Small intestine (tissue), 7 donors: Measurements from ENCODE around the gene RAB11FIP3. TPM values are rescaled to one million over a fixed set of nuclear protein-coding genes. Genes with fewer than 3 reads are reported as not detected.
"Not testable (repeated sequence)": the region's sequence is repeated elsewhere in the genome, so short reads cannot be mapped to it uniquely, and the experiment has no call there.

ENCODE experiments used
- DNase-seq, 2 donors: peaks; one replicate each; pipeline versions ENCODE4 v3.0.0 to v3.0.0-alpha.2; 2013
- FAIRE-seq: peaks from 2 replicates; lab custom pipeline; 2012; peaks lifted over from hg19 to GRCh38; lab: Jason Lieb, UNC
- H3K27ac ChIP-seq, 3 donors: one replicate each; pipeline ENCODE4 v1.5.1; 2013; ENCODE audit warnings: low read length in 2 of 3, mild to moderate bottlenecking in 2 of 3, control low read depth in 1 of 3, inconsistent platforms in 1 of 3, low read depth in 1 of 3, moderate library complexity in 1 of 3
- H3K27me3 ChIP-seq, 3 donors: one replicate each; pipeline ENCODE4 v1.6.1; 2013; ENCODE audit warnings: low read length in 3 of 3, inconsistent platforms in 1 of 3; ENCODE audit not compliant: control insufficient read depth in 3 of 3, insufficient read depth in 3 of 3
- H3K36me3 ChIP-seq, 3 donors: one replicate each; pipeline ENCODE4 v1.6.1; 2013; ENCODE audit warnings: low read length in 3 of 3, inconsistent platforms in 1 of 3, low read depth in 1 of 3, mild to moderate bottlenecking in 1 of 3, moderate library complexity in 1 of 3; ENCODE audit not compliant: control insufficient read depth in 3 of 3, insufficient read depth in 2 of 3
- H3K4me1 ChIP-seq, 3 donors: one replicate each; pipeline ENCODE4 v1.6.1; 2013; ENCODE audit warnings: low read length in 2 of 3, inconsistent platforms in 1 of 3, low read depth in 1 of 3, mild to moderate bottlenecking in 1 of 3, moderate library complexity in 1 of 3; ENCODE audit not compliant: control insufficient read depth in 3 of 3, insufficient read depth in 2 of 3
- H3K4me3 ChIP-seq, 3 donors: one replicate each; pipeline ENCODE4 v1.5.1; 2013; ENCODE audit warnings: low read length in 3 of 3, control low read depth in 1 of 3, inconsistent platforms in 1 of 3, low read depth in 1 of 3, mild to moderate bottlenecking in 1 of 3, moderate library complexity in 1 of 3
- H3K9me3 ChIP-seq, 2 donors: one replicate each; pipeline ENCODE4 v1.6.1; 2013; ENCODE audit warnings: low read depth in 1 of 2, low read length in 1 of 2; ENCODE audit not compliant: control insufficient read depth in 2 of 2, insufficient read depth in 1 of 2
- WGBS, 3 donors: extraction: QIAGEN DNeasy Blood & Tissue Kit; methylation state at CpG; one replicate each; pipeline ENCODE4 v1.1.7; 2013; 5-methylcytosine and 5-hydroxymethylcytosine counted together
- polyA plus RNA-seq, 4 donors: library from polyadenylated mRNA; stranded (reverse) in 3 of 4; unstranded in 1 of 4; fragments of 200-250 nt in 3 of 4; fragments of 120-200 nt in 1 of 4; gene quantifications; one replicate each; pipeline versions ENCODE4 v1.2.1 to v1.2.3, GENCODE V29; 2013
- donor health status: healthy with polysubstance abuse.
- donor health status: control.
- donor health status: control.
- donor health status: Bipolar disorder and iron deficiency.
- donor health status: healthy.

RAB11FIP3 gene
- polyA plus RNA-seq, 4 donors, result 25.4 to 111 (median 37.2) TPM

DNA sequence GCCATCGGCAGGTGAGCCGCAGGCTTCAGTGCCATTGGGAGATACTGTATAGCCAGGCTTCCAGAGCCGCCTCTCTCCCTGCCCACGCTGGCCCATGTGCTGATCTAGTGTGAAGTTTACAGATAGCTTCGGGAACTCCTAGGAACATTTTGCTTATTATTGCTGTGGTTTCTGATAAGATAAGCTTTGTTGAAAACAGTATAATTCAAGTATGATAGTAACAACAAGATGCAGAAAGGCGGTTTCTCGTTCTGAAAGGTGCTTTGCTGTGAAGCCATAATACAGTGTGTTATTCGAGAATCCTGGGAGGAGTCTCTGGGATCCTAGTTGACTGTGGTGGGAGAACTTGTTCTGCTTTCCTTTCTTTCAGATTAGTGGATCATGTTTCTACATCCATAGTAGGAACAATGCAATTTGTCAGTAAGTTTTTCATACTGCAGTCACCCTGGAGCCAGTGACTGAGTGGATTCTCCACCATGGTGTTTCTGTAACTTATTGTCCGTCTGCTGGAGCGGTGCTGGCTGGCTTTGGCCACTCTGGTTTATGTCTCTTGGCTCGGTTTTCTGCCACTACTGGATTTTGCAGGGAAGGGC, 31.5 kb downstream of the RAB11FIP3 start:
- H3K4me3 ChIP-seq, result no peak overlapping the region
- FAIRE-seq, result no peak

DNA sequence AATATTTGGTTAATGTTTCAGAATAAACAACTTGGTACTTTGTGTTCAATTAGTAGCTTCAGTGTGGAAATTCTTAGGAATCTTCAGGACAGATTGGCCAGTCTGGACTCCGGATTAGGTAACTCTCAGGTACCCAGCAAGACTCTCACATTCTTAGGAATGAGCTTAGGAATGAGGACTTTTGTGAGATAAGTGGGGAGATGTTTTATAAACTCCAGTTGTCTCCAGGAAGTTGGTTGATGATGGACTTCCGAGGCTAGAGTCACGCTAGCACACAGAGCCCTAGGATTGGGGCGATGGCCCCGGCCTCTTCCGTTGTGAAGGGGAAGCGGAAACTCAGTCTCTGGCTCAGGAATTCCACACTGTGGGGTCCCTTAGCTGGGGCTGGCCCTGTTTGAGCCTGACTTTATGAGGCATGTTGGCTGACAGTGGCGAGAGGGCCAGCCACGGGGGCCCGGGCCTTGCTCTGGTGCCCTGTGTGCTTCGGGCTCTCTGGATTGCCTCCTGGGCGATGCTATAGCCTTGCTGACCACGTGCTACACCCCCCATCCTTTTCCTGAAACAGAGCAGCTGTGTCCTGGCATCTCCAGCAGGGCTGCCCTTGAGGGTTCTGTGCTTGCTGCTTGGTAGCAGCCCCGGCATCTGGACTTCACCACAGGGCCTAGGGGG, 32.4 kb downstream of the RAB11FIP3 start:
- FAIRE-seq (no peak), DNase-seq (no peak)
- Histone ChIP-seq H3K9me3 (no peaks in the 10 kb centered on the region), H3K27me3 (no peaks in the 10 kb centered on the region), H3K27ac (peak overlapping the region in 2 of 3 donors; percentile 27 to 82), H3K4me3 (no peak overlapping the region), H3K4me1 (peaks cover 0 to 16% (median 4%) of the 10 kb centered on the region in 3 donors), H3K36me3 (peaks cover 0 to 36% (median 0%) of the 10 kb centered on the region in 3 donors)
- WGBS, 3 donors, result 78 to 90% (median 83%) methylated on average over 14 of the region's 14 CpGs

More for the DNA sequence above, 31.5 kb downstream of the RAB11FIP3 start:
- Histone ChIP-seq H3K27me3 (no peaks in the 10 kb centered on the region), H3K4me1 (peaks cover 0 to 16% (median 4%) of the 10 kb centered on the region in 3 donors), H3K27ac (peak overlapping the region in 2 of 3 donors; percentile 8 to 30), H3K9me3 (no peaks in the 10 kb centered on the region), H3K36me3 (peaks cover 0 to 28% (median 0%) of the 10 kb centered on the region in 3 donors)
- 31 to 52% (median 48%) methylated on average over 11 of the region's 11 CpGs for WGBS, 3 donors
- peak; percentile 47 to 62 for DNase-seq

- H3K9me3 ChIP-seq, result no peaks in the 10 kb centered on the region
- FAIRE-seq, result no peak
- WGBS, 3 donors, result 86 to 92% (median 90%) methylated on average over 7 of the region's 7 CpGs
- no peak overlapping the region for H3K4me3 ChIP-seq
- no peak for DNase-seq
- no peak overlapping the region for H3K27ac ChIP-seq
- H3K4me1 ChIP-seq, result peaks cover 0 to 21% (median 4%) of the 10 kb centered on the region in 3 donors
- peaks cover 0 to 53% (median 0%) of the 10 kb centered on the region in 3 donors for H3K36me3 ChIP-seq
- no peaks in the 10 kb centered on the region for H3K27me3 ChIP-seq
Observed at GRCh38 chr16:459761-460160, 34.3 kb downstream of the RAB11FIP3 start.

DNA sequence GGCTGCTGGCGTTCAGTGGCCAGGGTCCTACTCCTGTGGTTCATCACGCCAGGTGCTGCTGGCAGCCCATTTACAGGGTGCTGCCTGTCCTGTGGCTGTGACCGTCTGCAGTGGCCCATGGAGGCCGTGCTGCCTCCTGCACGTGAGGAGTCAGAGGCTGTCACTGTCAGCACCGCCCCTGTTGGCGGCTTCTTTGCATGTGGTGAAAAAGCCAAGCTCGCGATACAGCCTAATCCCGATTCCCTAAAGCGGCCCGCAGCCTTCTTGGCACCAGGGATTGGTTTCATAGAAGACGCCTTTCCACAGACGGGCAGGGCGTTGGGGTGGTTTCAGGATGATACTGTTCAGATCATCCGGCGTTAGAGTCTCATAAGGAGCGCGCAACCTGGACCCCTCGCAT, 35.3 kb downstream of the RAB11FIP3 start:
- Histone ChIP-seq H3K9me3 (no peaks in the 10 kb centered on the region), H3K4me3 (no peak overlapping the region), H3K36me3 (peaks cover 0 to 60% (median 0%) of the 10 kb centered on the region in 3 donors), H3K4me1 (peaks cover 0 to 21% (median 4%) of the 10 kb centered on the region in 3 donors), H3K27me3 (no peaks in the 10 kb centered on the region), H3K27ac (no peak overlapping the region)
- FAIRE-seq (no peak), DNase-seq (no peak)
- WGBS, 3 donors, result 90 to 93% (median 93%) methylated on average over 20 of the region's 20 CpGs

DNA sequence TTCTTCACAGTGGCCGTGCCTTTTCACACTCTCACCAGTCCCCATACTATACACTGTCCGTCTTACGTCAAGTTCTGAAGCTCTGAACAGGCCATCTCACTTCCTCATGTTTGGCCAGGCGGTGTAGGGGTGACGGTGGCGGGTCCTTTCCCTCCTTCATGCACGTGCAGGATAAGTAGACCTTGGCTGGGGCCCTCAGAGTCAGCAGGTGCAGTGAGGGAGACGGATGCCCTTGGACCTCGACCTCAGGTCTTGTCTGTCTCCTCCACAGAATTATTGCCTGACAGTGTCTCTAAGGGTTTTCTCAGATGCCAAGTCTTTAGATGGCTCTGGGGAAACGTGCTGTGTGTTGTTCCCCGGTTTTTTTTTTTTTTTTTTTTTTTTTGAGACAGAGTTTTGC, 37.6 kb downstream of the RAB11FIP3 start:
- 50 to 74% (median 58%) methylated on average over 11 of the region's 11 CpGs for WGBS, 3 donors
- no peak overlapping the region for H3K27ac ChIP-seq
- no peaks in the 10 kb centered on the region for H3K9me3 ChIP-seq
- H3K4me3 ChIP-seq, result no peak overlapping the region
- peaks cover 0 to 10% (median 0%) of the 10 kb centered on the region in 3 donors for H3K4me1 ChIP-seq
- H3K27me3 ChIP-seq, result no peaks in the 10 kb centered on the region
- DNase-seq (peak in 1 of 2 donors; percentile 79), FAIRE-seq (no peak)
- H3K36me3 ChIP-seq, result peaks cover 0 to 67% (median 0%) of the 10 kb centered on the region in 3 donors

GRCh38 chr16:466651-467050, 41.2 kb downstream of the RAB11FIP3 start:
- no peak overlapping the region for H3K27ac ChIP-seq
- H3K4me1 ChIP-seq, result peaks cover 0 to 9% (median 0%) of the 10 kb centered on the region in 3 donors
- no peak overlapping the region for H3K4me3 ChIP-seq
- DNase-seq (no peak), FAIRE-seq (no peak)
- no peaks in the 10 kb centered on the region for H3K9me3 ChIP-seq
- H3K27me3 ChIP-seq, result no peaks in the 10 kb centered on the region
- H3K36me3 ChIP-seq, result peaks cover 0 to 61% (median 0%) of the 10 kb centered on the region in 3 donors
- WGBS, 3 donors, result 87 to 93% (median 92%) methylated on average over 13 of the region's 13 CpGs

DNA sequence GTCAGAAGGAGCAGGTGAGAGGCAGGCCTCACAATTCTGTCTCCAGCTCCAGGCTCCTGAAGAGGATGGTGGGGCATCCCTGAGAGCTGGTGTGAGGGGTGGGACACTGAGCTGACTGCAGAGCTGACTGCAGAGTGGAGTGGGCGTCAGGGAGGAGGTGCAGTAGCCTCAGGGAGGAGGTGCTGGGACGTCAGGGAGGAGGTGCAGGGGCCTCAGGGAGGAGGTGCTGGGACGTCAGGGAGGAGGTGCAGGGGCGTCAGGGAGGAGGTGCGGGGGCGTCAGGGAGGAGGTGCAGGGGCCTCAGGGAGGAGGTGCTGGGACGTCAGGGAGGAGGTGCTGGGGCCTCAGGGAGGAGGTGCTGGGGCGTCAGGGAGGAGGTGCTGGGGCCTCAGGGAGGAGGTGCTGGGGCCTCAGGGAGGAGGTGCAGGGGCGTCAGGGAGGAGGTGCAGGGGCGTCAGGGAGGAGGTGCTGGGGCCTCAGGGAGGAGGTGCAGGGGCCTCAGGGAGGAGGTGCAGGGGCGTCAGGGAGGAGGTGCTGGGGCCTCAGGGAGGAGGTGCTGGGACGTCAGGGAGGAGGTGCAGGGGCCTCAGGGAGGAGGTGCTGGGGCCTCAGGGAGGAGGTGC, 41.9 kb downstream of the RAB11FIP3 start:
- H3K9me3 ChIP-seq, H3K4me3 ChIP-seq, H3K4me1 ChIP-seq, H3K27me3 ChIP-seq, FAIRE-seq, DNase-seq, H3K27ac ChIP-seq: not testable (repeated sequence)
- H3K36me3 ChIP-seq, result peaks cover 0 to 61% (median 0%) of the 10 kb centered on the region in 3 donors
- 69 to 73% (median 72%) methylated on average over 11 to 12 of the region's 12 CpGs for WGBS, 3 donors

DNA sequence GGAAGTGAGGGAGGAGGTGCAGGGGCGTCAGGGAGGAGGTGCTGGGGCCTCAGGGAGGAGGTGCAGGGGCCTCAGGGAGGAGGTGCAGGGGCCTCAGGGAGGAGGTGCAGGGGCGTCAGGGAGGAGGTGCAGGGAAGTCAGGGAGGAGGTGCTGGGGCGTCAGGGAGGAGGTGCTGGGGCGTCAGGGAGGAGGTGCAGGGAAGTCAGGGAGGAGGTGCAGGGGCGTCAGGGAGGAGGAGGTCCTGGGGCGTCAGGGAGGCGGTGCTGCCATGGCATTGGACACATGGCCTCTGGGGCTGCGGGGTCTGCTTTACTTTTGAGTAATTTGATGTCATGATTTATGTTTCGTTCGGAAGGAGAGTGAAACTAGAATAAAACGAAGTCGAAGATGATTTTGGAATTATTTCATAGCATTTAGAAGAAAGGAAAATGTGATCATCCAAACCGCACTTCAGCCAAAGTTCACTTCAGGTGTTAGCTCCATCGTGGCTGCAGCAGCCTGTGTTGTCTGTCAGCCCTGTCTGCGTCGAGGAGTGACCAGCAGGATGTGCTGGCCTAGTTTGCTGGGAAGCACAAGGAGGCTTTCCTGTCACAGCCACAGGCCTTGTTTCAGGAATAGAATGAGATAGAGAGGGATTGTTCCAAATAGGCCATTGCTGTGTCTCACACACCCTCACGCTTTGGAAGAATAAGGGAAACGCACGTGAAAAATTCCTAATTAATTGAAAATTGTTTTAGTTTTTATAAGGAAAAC, 42.8 kb downstream of the RAB11FIP3 start:
- no peaks in the 10 kb centered on the region for H3K9me3 ChIP-seq
- no peak overlapping the region for H3K27ac ChIP-seq
- H3K4me1 ChIP-seq, result peaks cover 0 to 9% (median 0%) of the 10 kb centered on the region in 3 donors
- 78 to 91% (median 86%) methylated on average over 18 to 19 of the region's 19 CpGs for WGBS, 3 donors
- peaks cover 0 to 60% (median 0%) of the 10 kb centered on the region in 3 donors for H3K36me3 ChIP-seq
- no peak for DNase-seq
- H3K4me3 ChIP-seq, result no peak overlapping the region
- FAIRE-seq, result no peak
- H3K27me3 ChIP-seq, result no peaks in the 10 kb centered on the region
